Cardiac muscle cell (in vitro differentiated cells and primary cell): Measurements from ENCODE around the gene CORO2A. TPM values are rescaled to one million over a fixed set of nuclear protein-coding genes. Genes with fewer than 3 reads are reported as not detected.

Experiments
- DNase-seq, 2 donors: peaks; one replicate each; pipeline versions ENCODE4 v3.0.0 to v3.0.0-alpha.2; 2010 to 2017; ENCODE audit warnings: low read depth in 1 of 2, low spot score in 1 of 2
- H3K27ac ChIP-seq: fragments of 200-600 bp; sonication (generic); 2 replicates; pipeline ENCODE4 v1.5.1; 2016
- H3K27me3 ChIP-seq: fragments of 200-600 bp; sonication (generic); 2 replicates; pipeline ENCODE4 v1.6.0; 2016; ENCODE audit warnings: control low read depth
- H3K36me3 ChIP-seq: fragments of 200-600 bp; sonication (generic); 2 replicates; pipeline ENCODE4 v1.5.1; 2016; ENCODE audit warnings: control low read depth
- H3K4me1 ChIP-seq: fragments of 200-600 bp; sonication (generic); 2 replicates; pipeline ENCODE4 v1.8.1; 2017; ENCODE audit warnings: low read depth, mild to moderate bottlenecking, mixed run types
- H3K4me3 ChIP-seq: fragments of 200-600 bp; sonication (generic); 2 replicates; pipeline ENCODE4 v1.5.1; 2016; ENCODE audit warnings: mild to moderate bottlenecking
- H3K9me3 ChIP-seq: fragments of 200-600 bp; sonication (generic); 2 replicates; pipeline ENCODE4 v1.5.1; 2017; ENCODE audit warnings: low read depth, mild to moderate bottlenecking, control low read depth
- polyA plus RNA-seq: library from polyadenylated mRNA; unstranded; fragments of >200 nt; fragmentation: Nextera tagmentation; extraction: Ambion mirVana; gene quantifications from 2 replicates; pipeline ENCODE4 v1.2.1, GENCODE V29; 2016
- total RNA-seq: library from RNA; depleted of rRNA; stranded (reverse); fragments of >200 nt; gene quantifications from 2 replicates; pipeline ENCODE4 v1.2.3, GENCODE V29; 2016
- TF ChIP-seq, protein P1 (sequence below): IDR thresholded peaks from 2 replicates; pipeline ENCODE4 v1.5.1; 2012; ENCODE audit warnings: low read depth, mild to moderate bottlenecking, low read length

CORO2A gene
- total and polyA plus RNA-seq, 2 experiments from 2014 or later = 1.1 to 2.4 TPM

DNA sequence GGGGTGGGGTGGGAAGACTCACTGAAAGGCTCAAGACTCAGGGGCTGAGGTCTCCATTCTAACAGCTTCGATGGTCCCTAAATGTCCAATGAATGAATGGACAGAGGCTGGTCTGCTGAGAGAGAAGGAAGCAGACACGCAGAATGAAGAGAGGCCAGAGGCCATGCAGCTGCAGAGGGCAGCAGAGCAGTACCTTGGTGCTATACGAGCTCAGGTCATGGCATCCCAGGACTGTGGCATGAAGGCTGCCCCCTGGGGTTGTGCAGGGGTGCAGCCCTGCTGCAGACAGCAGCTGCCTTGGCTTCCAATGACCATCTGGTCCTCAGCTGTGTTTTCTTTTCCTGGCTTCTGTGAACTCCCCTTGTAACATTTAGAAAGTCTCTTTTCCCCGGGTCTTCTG lies 15.2 kb upstream of the CORO2A start:
- DNase-seq = no peak
- TF ChIP-seq, protein P1, sequence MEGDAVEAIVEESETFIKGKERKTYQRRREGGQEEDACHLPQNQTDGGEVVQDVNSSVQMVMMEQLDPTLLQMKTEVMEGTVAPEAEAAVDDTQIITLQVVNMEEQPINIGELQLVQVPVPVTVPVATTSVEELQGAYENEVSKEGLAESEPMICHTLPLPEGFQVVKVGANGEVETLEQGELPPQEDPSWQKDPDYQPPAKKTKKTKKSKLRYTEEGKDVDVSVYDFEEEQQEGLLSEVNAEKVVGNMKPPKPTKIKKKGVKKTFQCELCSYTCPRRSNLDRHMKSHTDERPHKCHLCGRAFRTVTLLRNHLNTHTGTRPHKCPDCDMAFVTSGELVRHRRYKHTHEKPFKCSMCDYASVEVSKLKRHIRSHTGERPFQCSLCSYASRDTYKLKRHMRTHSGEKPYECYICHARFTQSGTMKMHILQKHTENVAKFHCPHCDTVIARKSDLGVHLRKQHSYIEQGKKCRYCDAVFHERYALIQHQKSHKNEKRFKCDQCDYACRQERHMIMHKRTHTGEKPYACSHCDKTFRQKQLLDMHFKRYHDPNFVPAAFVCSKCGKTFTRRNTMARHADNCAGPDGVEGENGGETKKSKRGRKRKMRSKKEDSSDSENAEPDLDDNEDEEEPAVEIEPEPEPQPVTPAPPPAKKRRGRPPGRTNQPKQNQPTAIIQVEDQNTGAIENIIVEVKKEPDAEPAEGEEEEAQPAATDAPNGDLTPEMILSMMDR = no peak
- Histone ChIP-seq H3K4me1 (peaks cover 6% of the 10 kb centered on the region), H3K36me3 (no peaks in the 10 kb centered on the region), H3K27ac (no peak overlapping the region), H3K27me3 (no peaks in the 10 kb centered on the region), H3K9me3 (no peaks in the 10 kb centered on the region), H3K4me3 (no peak overlapping the region)

DNA sequence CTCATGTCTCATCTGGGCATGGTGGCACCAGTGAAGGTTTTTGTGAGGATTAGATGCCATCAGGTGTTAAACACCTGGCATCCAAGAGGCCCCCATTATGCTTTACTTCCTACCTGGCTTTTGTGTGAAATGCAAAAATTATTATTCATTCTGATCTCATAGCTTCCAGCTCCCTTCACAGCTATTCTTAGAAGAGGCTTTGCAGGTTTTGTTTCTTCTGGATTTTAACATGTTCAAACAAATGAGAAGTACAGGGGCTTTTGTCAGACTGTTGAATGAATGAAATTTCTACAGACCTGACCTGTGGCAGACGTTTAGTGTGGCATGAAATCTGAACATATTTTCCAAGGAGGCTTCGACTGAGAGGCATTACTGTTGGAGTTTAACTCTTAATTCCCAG lies 14.3 kb upstream of the CORO2A start:
- no peak overlapping the region for H3K27ac ChIP-seq
- no peaks in the 10 kb centered on the region for H3K9me3 ChIP-seq
- no peak for DNase-seq
- no peak overlapping the region for H3K4me3 ChIP-seq
- TF ChIP-seq, protein P1 = no peak
- H3K27me3 ChIP-seq = no peaks in the 10 kb centered on the region
- no peaks in the 10 kb centered on the region for H3K36me3 ChIP-seq
- peaks cover 6% of the 10 kb centered on the region for H3K4me1 ChIP-seq

DNA sequence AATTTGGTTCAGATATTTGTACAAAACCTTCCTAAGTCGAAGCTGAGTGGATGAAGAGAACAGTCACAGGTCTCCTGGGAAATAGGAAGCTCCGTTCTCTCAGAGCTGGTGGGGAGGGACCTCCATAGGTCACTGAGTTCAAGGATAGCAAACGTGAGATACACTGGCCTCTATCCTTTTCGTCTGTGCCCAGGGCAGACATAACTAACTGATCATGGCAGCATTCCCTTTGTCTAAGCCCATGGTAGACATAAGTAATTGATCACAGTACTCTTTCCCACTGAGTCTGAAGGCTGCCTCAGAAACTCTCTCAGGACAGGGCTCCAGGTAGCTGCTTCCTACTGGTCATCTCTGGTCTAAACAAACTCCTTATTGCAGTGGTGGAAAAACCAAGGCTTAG lies 12.3 kb upstream of the CORO2A start:
- TF ChIP-seq, protein P1 = no peak
- H3K36me3 ChIP-seq = no peaks in the 10 kb centered on the region
- no peaks in the 10 kb centered on the region for H3K27me3 ChIP-seq
- no peaks in the 10 kb centered on the region for H3K9me3 ChIP-seq
- no peak overlapping the region for H3K4me3 ChIP-seq
- no peak overlapping the region for H3K27ac ChIP-seq
- DNase-seq = no peak
- H3K4me1 ChIP-seq = peaks cover 6% of the 10 kb centered on the region

DNA sequence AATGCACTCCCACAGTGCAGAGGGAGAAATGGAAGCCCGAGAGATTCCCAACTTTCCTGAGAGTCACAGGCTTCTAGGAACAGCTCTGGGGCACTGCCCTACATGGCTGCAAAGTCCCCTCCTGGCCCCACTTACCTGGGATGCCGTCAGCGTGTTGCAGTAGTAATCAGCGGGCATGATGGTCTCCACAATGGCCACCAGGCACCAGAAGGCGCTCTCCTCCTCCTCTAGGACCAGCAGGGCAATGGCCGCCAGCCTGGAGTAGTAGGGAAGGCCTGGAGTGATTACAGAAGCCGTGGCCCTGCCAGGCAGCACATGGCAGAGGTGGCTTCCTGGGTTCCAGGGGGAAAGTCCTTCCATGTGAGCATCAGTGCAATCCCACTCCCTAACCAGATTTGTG lies 10.7 kb upstream of the CORO2A start:
- Histone ChIP-seq H3K4me1 (peaks cover 6% of the 10 kb centered on the region), H3K36me3 (no peaks in the 10 kb centered on the region), H3K27ac (no peak overlapping the region), H3K27me3 (no peaks in the 10 kb centered on the region), H3K9me3 (no peaks in the 10 kb centered on the region), H3K4me3 (no peak overlapping the region)
- DNase-seq = no peak
- TF ChIP-seq, protein P1 = no peak

DNA sequence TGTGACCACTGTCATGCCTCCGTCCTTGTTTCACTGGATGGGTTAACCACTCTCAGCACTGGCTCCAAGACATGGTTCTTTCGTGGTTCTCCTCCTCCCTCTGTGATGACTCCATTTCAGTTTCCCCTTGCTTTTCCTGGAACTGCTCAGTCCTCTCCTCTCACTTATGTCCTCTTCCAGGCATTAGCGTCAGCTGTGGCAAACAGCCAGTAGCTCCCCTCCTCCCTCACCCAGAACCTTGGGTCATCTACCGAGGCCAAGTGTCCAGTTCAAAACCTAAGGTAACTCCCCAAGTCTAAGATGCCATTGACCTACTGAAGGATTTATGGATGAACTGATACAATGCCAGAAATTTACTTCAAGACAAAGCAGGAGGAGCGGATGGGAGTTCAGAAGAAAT lies 9.8 kb upstream of the CORO2A start:
- H3K9me3 ChIP-seq = no peaks in the 10 kb centered on the region
- no peak overlapping the region for H3K27ac ChIP-seq
- DNase-seq = peak in 1 of 2 donors; percentile 10
- H3K4me3 ChIP-seq = no peak overlapping the region
- peaks cover 6% of the 10 kb centered on the region for H3K4me1 ChIP-seq
- H3K36me3 ChIP-seq = no peaks in the 10 kb centered on the region
- TF ChIP-seq, protein P1 = no peak
- H3K27me3 ChIP-seq = no peaks in the 10 kb centered on the region

DNA sequence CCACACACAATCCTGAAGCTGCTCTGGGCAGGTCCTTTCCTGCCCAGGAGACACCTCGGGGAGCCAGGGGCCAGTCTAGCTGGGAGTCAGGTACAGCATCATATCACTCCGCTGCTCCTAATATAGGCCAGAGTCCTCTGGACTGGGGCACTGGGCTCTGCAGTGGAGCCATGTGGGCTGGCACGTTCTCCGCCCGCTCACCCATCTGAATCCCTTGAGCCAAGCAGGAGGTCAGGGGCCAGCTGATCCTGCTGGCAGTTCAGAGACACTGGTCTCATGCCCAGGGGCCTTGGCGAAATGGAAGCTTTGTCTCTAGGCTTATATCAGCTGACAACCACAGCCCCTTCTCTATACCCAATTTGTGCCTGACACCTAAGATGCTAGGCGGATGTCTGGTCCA lies 9.3 kb upstream of the CORO2A start:
- no peak overlapping the region for H3K27ac ChIP-seq
- H3K36me3 ChIP-seq = no peaks in the 10 kb centered on the region
- TF ChIP-seq, protein P1 = no peak
- no peaks in the 10 kb centered on the region for H3K27me3 ChIP-seq
- no peaks in the 10 kb centered on the region for H3K9me3 ChIP-seq
- no peak overlapping the region for H3K4me3 ChIP-seq
- no peak for DNase-seq
- peaks cover 6% of the 10 kb centered on the region for H3K4me1 ChIP-seq
